K562 (cell line): ENCODE data around the gene TEAD3. TPM values are rescaled to one million over a fixed set of nuclear protein-coding genes. Genes with fewer than 3 reads are reported as not detected.

Experiments
- E4F1 ChIP-seq: fragments of 250-450 bp; sonication (Bioruptor Pico); IDR thresholded peaks from 2 replicates; pipeline ENCODE4 v1.5.0; 2021; ENCODE audit warnings: mild to moderate bottlenecking, borderline replicate concordance
- HBP1 ChIP-seq: fragments of 450-650 bp; formaldehyde crosslinking; IDR thresholded peaks from 2 replicates; pipeline ENCODE4 v1.4.0; 2022; ENCODE audit warnings: missing genetic modification characterization
- HMGN3 ChIP-seq: IDR thresholded peaks from 2 replicates; pipeline ENCODE4 v1.6.1; 2011; ENCODE audit warnings: borderline replicate concordance, low read depth, mild to moderate bottlenecking, mixed read lengths, low read length; ENCODE audit not compliant: insufficient read length; ENCODE audit errors: extremely low read depth
- HNRNPK ChIP-seq: fragments of 200-400 bp; formaldehyde crosslinking; IDR thresholded peaks from one replicate; pipeline ENCODE4 v1.6.1; 2018; ENCODE audit warnings: mild to moderate bottlenecking, low read depth, low read length; ENCODE audit not compliant: poor library complexity, severe bottlenecking
- HNRNPLL ChIP-seq: fragments of 200-400 bp; formaldehyde crosslinking; IDR thresholded peaks from 2 replicates; pipeline ENCODE4 v1.6.1; 2017; ENCODE audit warnings: low read length, low read depth, mild to moderate bottlenecking; ENCODE audit not compliant: poor library complexity, severe bottlenecking
- KAT2B ChIP-seq: IDR thresholded peaks from one replicate; pipeline ENCODE4 v1.6.1; 2012; ENCODE audit warnings: low read depth, mild to moderate bottlenecking, control low read depth, inconsistent platforms, low read length, moderate library complexity
- KAT8 ChIP-seq: fragments of 450-650 bp; IDR thresholded peaks from 2 replicates; pipeline ENCODE4 v1.6.1; 2016; ENCODE audit warnings: low read depth, mild to moderate bottlenecking
- POLR2G ChIP-seq: fragments of 200-400 bp; formaldehyde crosslinking; IDR thresholded peaks from 2 replicates; pipeline ENCODE4 v1.6.1; 2017; ENCODE audit warnings: low read depth, mild to moderate bottlenecking, antibody characterized with exemption, low read length, moderate library complexity
- TAL1 ChIP-seq: fragments of 450-650 bp; IDR thresholded peaks from 2 replicates; pipeline ENCODE4 v1.6.1; 2016; ENCODE audit warnings: mild to moderate bottlenecking
- TOE1 ChIP-seq, 2 experiments: fragments of 450-650 bp in 1 of 2; sonication (generic) in 1 of 2; formaldehyde crosslinking in 1 of 2; IDR thresholded peaks; 2 replicates each; pipeline versions ENCODE4 v1.7.1 to v1.8.0; 2016 to 2022; ENCODE audit warnings: borderline replicate concordance in 2 of 2, mild to moderate bottlenecking in 2 of 2, antibody characterized with exemption in 1 of 2, inconsistent platforms in 1 of 2, low read depth in 1 of 2, missing genetic modification reagents in 1 of 2, moderate library complexity in 1 of 2
- ZNF232 ChIP-seq: sonication (generic); formaldehyde crosslinking; IDR thresholded peaks from 2 replicates; pipeline ENCODE4 v1.8.0; 2022; ENCODE audit warnings: mild to moderate bottlenecking, missing genetic modification reagents
- ZNF316 ChIP-seq: fragments of 450-650 bp; IDR thresholded peaks from 2 replicates; pipeline ENCODE4 v1.6.1; 2016
- ZNF583 ChIP-seq: fragments of 250-450 bp; sonication (Bioruptor Pico); IDR thresholded peaks from 2 replicates; pipeline ENCODE4 v1.4.0; 2020
- ZNF695 ChIP-seq: fragments of 450-650 bp; formaldehyde crosslinking; IDR thresholded peaks from 2 replicates; pipeline ENCODE4 v1.4.0; 2020; ENCODE audit warnings: mild to moderate bottlenecking, moderate library complexity
- ZNF699 ChIP-seq: fragments of 250-450 bp; sonication (Bioruptor Pico); IDR thresholded peaks from 2 replicates; pipeline ENCODE4 v1.8.0; 2021; ENCODE audit warnings: mild to moderate bottlenecking, moderate library complexity; ENCODE audit not compliant: insufficient replicate concordance
- polyA plus RNA-seq, 8 experiments: library from polyadenylated mRNA; depleted of rRNA in 4 of 8; stranded (reverse) in 5 of 8; unstranded in 3 of 8; fragments of >200 nt; fragmentation: Nextera tagmentation in 2 of 8; fragmentation: Illumina TruSeq in 1 of 8; extraction: Ambion mirVana in 2 of 8; extraction: Trizol in 1 of 8; gene quantifications; 2 replicates each; pipeline versions ENCODE4 v1.2.1 to v1.2.3, GENCODE V29; 2011 to 2014; ENCODE audit warnings: inconsistent platforms in 1 of 8, missing spikeins in 1 of 8
- total RNA-seq, 7 experiments: library from RNA; depleted of rRNA in 6 of 7; stranded (reverse); fragments of >200 nt in 6 of 7; fragmentation: Illumina TruSeq in 2 of 7; extraction: Trizol in 2 of 7; gene quantifications; 2 replicates each; pipeline versions ENCODE4 v1.2.1 to v1.2.3, GENCODE V29; 2011 to 2021; ENCODE audit warnings: low replicate concordance in 1 of 7

The TEAD3 gene
- total and polyA plus RNA-seq, 9 of the 15 experiments (the other 6 are each of a cell fraction or from before 2014, with no cell fraction given) = 0.63 to 13.2 (median 3.3) TPM

- no peak for TF ChIP-seq TOE1 (IDR thresholded peaks at IDR 0.05; ENCODE audit: borderline replicate concordance)
- TF ChIP-seq TOE1 (CRISPR knock-in tag; IDR thresholded peaks at IDR 0.05; ENCODE audit: borderline replicate concordance, low read depth) = no peak
- no peak for TF ChIP-seq ZNF232 (CRISPR knock-in tag)
- no peak for TF ChIP-seq HMGN3
- no peak for TF ChIP-seq KAT8
- TF ChIP-seq ZNF699 = no peak
- TF ChIP-seq ZNF583 (CRISPR knock-in tag) = no peak
- TF ChIP-seq ZNF316 = no peak
- TF ChIP-seq HBP1 (CRISPR knock-in tag) = no peak
- TF ChIP-seq ZNF695 (CRISPR knock-in tag) = no peak
- TF ChIP-seq E4F1 (CRISPR knock-in tag) = no peak
- TF ChIP-seq KAT2B = no peak
- TF ChIP-seq POLR2G = no peak; the same call in 1 of the 2 replicates
- no peak for TF ChIP-seq TAL1
- TF ChIP-seq HNRNPLL = no peak
- TF ChIP-seq HNRNPK = no peak
- TF ChIP-seq, all 486 proteins: peak for 22
Observed at GRCh38 chr6:35473075-35473849, 23.6 kb downstream of the TEAD3 start (continued).
